Measurements from ENCODE around the gene CNTN3. TPM values are rescaled to one million over a fixed set of nuclear protein-coding genes. Genes with fewer than 3 reads are reported as not detected.

The CNTN3 gene
- total RNA-seq, 1 experiment from 2014 or later = not detected

- no peak for DNase-seq (ENCODE audit: low read depth)
Measured at GRCh38 chr3:74611206-74611605, 3.3 kb downstream of the CNTN3 start.

GRCh38 chr3:74607803-74608202 is 6.7 kb downstream of the CNTN3 start:
- DNase-seq (ENCODE audit: low read depth) = no peak

GRCh38 chr3:74606996-74607395 is 7.5 kb downstream of the CNTN3 start:
- DNase-seq (ENCODE audit: low read depth) = no peak

- DNase-seq (ENCODE audit: low read depth) = no peak
Measured at GRCh38 chr3:74605437-74605836, 9.0 kb downstream of the CNTN3 start.

GRCh38 chr3:74603292-74603691 is 11.2 kb downstream of the CNTN3 start:
- no peak for DNase-seq (ENCODE audit: low read depth)

DNA sequence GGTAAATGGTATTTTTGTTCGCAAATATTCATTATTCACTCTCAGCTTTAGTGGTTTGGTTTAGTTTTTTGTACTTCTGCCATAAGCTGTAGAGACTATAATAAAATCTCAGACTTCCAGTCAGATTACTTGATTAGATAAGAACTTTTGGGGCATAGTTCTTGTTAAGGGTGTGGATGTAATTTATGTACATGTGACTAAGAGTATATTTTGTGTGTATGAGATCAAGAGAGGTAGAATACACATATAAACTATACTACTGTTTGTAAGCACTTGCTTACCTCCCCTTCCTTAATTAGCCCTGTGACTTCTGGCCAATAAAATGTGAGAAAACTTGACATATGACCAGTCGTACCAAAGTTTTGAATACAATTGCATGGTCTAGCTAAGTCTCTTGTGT is 12.0 kb downstream of the CNTN3 start:
- no peak for DNase-seq (ENCODE audit: low read depth)

- no peak for DNase-seq (ENCODE audit: low read depth)
Measured at GRCh38 chr3:74601793-74602192, 12.7 kb downstream of the CNTN3 start.

- DNase-seq (ENCODE audit: low read depth) = no peak
Measured at GRCh38 chr3:74599564-74599963, 14.9 kb downstream of the CNTN3 start.

DNA sequence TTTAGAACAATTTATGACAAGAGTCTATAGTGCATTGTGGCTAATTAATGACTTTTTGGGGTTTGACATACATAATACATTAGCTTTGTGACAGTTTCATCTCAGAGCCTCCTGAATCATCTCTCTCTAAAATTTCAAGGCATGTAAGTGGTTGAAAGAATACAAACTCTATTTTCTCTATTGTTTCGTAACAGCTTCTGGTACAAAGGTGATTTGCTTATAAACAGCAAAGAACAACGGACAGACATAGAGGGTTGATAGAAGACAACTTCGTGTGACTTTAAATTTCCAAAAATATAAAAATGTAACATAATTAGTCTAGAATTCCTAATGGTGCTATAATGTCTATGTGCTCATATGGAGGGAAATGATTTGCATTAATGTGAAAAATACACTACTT is 21.3 kb downstream of the CNTN3 start:
- DNase-seq (ENCODE audit: low read depth) = no peak

DNA sequence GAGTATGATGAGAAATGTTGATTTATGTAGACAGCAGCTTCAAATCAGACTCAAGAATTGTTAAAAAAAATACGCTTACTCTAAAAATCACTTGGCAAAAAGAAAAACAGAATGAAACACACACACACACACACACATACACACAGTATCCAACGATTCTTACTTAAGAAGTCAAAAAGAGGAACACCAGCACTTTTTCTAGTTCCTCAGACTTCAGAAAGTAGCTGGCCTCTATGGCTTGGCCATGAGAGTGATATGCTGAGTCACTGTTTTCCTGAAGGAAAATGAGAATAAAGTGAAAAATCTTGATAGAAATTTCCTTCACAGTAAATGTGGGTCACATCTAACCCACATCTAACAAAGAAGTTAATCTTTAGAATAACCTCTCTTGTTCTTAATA is 22.1 kb downstream of the CNTN3 start:
- no peak for DNase-seq (ENCODE audit: low read depth)

GRCh38 chr3:74591946-74592345 is 22.5 kb downstream of the CNTN3 start:
- no peak for DNase-seq (ENCODE audit: low read depth)

GRCh38 chr3:74591342-74591741 is 23.1 kb downstream of the CNTN3 start:
- no peak for DNase-seq (ENCODE audit: low read depth)

- no peak for DNase-seq (ENCODE audit: low read depth)
Measured at GRCh38 chr3:74590620-74591262, 23.7 kb downstream of the CNTN3 start.

- no peak for DNase-seq (ENCODE audit: low read depth)
Measured at GRCh38 chr3:74584782-74585181, 29.7 kb downstream of the CNTN3 start.

DNA sequence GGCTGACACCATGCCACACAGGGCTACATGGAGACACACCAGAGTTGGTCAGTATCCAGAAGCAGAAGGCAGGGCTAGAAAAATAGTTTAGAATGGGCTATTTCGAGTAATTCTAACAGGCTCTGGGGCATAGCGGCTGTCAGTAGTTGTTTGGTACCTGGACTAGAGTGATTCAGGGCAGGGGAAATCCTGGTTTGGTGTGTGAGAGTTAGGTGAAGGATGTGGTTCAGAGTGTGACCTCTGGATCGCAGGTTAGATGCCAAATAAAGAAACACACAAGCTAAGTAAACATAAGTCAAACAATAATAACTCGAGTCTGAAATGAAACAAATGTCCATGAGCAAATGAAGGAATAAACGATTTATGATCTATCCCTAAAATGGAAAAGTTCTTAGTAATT is 31.5 kb downstream of the CNTN3 start:
- no peak for DNase-seq (ENCODE audit: low read depth)

DNA sequence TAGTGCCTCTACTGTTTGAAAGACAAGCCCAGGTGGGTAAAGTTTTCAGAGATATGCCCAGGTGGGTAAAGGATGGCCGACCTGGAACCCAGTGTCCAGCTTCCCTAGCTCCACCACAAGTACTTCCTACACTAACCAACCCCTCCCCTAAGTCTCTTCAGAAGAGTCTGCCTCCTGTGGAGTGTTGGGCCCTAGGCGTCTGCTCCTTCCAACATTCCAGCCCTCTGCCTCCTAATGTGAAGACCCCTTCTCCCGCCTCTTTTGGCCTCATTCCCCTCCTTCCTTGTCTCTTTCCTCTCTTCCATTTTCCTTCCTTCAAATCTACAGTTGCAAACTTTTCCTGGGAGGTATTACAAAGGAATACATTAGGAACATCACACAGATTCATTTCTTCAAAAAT is 38.6 kb downstream of the CNTN3 start:
- DNase-seq (ENCODE audit: low read depth) = no peak

GRCh38 chr3:74571118-74571517 is 43.3 kb downstream of the CNTN3 start:
- no peak for DNase-seq (ENCODE audit: low read depth)

Data from RPMI7951 (cell line).